ENCODE results near the gene NLRP2B.

- no peak for TF ChIP-seq POLR2A (IDR thresholded peaks at IDR 0.05)
- TF ChIP-seq CTCF (IDR thresholded peaks at IDR 0.05), result no peak
These were observed 25.0 kb downstream of the NLRP2B start for GRCh38 chrX:57655065-57655464.

Measured in esophagus squamous epithelium (tissue), 4 donors.